ENCODE measurements around the gene CDK5RAP1. TPM values are rescaled to one million over a fixed set of nuclear protein-coding genes. Genes with fewer than 3 reads are reported as not detected.
"Not testable (repeated sequence)": the region's sequence is repeated elsewhere in the genome, so short reads cannot be mapped to it uniquely, and the experiment has no call there.

Gene CDK5RAP1
- total RNA-seq, 1 experiment from 2014 or later: 39.8 TPM

- no peaks in the 10 kb centered on the region for H3K27me3 ChIP-seq
- H3K9me3 ChIP-seq (replicated peaks): no peaks in the 10 kb centered on the region
- H3K4me3 ChIP-seq: no peak overlapping the region
- no peak for DNase-seq
- H3K36me3 ChIP-seq: no peaks in the 10 kb centered on the region; the same call in 1 of the 2 replicates
- H3K4me1 ChIP-seq: no peaks in the 10 kb centered on the region
- H3K27ac ChIP-seq: no peak overlapping the region
Observed at GRCh38 chr20:33433465-33434234, 32.3 kb upstream of the CDK5RAP1 start.

- DNase-seq: no peak
- no peak overlapping the region for H3K27ac ChIP-seq
- H3K4me3 ChIP-seq: no peak overlapping the region
- no peaks in the 10 kb centered on the region for H3K9me3 ChIP-seq (replicated peaks)
- no peaks in the 10 kb centered on the region for H3K4me1 ChIP-seq
- H3K36me3 ChIP-seq: no peaks in the 10 kb centered on the region; the same call in 1 of the 2 replicates
- H3K27me3 ChIP-seq: no peaks in the 10 kb centered on the region
Observed at GRCh38 chr20:33431797-33432381, 30.6 kb upstream of the CDK5RAP1 start.

- peaks cover 12% of the 10 kb centered on the region for H3K4me1 ChIP-seq
Observed at GRCh38 chr20:33423875-33424274, 22.6 kb upstream of the CDK5RAP1 start.

GRCh38 chr20:33423141-33423834 is 22.0 kb upstream of the CDK5RAP1 start:
- Histone ChIP-seq H3K4me1 (peaks cover 12% of the 10 kb centered on the region), H3K36me3 (no peaks in the 10 kb centered on the region), H3K27me3 (no peaks in the 10 kb centered on the region), H3K4me3 (no peak overlapping the region), H3K9me3 (replicated peaks) (no peaks in the 10 kb centered on the region), H3K27ac (peak overlapping the region; percentile 59)
- peak; percentile 71 to 80 for DNase-seq

More at GRCh38 chr20:33423875-33424274, 22.6 kb upstream of the CDK5RAP1 start:
- H3K27ac ChIP-seq: peak overlapping the region; percentile 59
- H3K4me3 ChIP-seq; DNase-seq; H3K36me3 ChIP-seq; H3K9me3 ChIP-seq (replicated peaks); H3K27me3 ChIP-seq: not testable (repeated sequence)

- no peaks in the 10 kb centered on the region for H3K36me3 ChIP-seq
- H3K27me3 ChIP-seq: no peaks in the 10 kb centered on the region
- H3K4me1 ChIP-seq: peaks cover 12% of the 10 kb centered on the region
- no peak overlapping the region for H3K4me3 ChIP-seq
- no peak overlapping the region for H3K27ac ChIP-seq
- DNase-seq: no peak
- H3K9me3 ChIP-seq (replicated peaks): no peaks in the 10 kb centered on the region
Observed at GRCh38 chr20:33419140-33419974, 18.0 kb upstream of the CDK5RAP1 start.

- H3K4me1 ChIP-seq: peaks cover 3% of the 10 kb centered on the region; the same call in 1 of the 2 replicates
- H3K27me3 ChIP-seq: no peaks in the 10 kb centered on the region
- no peak overlapping the region for H3K27ac ChIP-seq
- H3K36me3 ChIP-seq: no peaks in the 10 kb centered on the region
- no peak for DNase-seq
- no peak overlapping the region for H3K4me3 ChIP-seq
- H3K9me3 ChIP-seq (replicated peaks): no peaks in the 10 kb centered on the region
Observed at GRCh38 chr20:33418033-33418432, 16.7 kb upstream of the CDK5RAP1 start.

- Histone ChIP-seq H3K4me1 (no peaks in the 10 kb centered on the region), H3K27me3 (no peaks in the 10 kb centered on the region), H3K36me3 (no peaks in the 10 kb centered on the region), H3K9me3 (replicated peaks) (no peaks in the 10 kb centered on the region), H3K4me3 (no peak overlapping the region), H3K27ac (no peak overlapping the region)
- DNase-seq: peak; percentile 29 to 53
Observed at GRCh38 chr20:33415948-33416347, 14.6 kb upstream of the CDK5RAP1 start.

GRCh38 chr20:33412484-33412838 is 11.1 kb upstream of the CDK5RAP1 start:
- DNase-seq: no peak
- Histone ChIP-seq H3K9me3 (replicated peaks) (no peaks in the 10 kb centered on the region), H3K4me1 (no peaks in the 10 kb centered on the region), H3K27me3 (no peaks in the 10 kb centered on the region), H3K27ac (no peak overlapping the region), H3K36me3 (peaks cover 1% of the 10 kb centered on the region; the same call in 1 of the 2 replicates), H3K4me3 (no peak overlapping the region)

GRCh38 chr20:33411711-33412483 is 10.6 kb upstream of the CDK5RAP1 start:
- Histone ChIP-seq H3K27ac (no peak overlapping the region), H3K4me1 (no peaks in the 10 kb centered on the region), H3K9me3 (replicated peaks) (no peaks in the 10 kb centered on the region), H3K36me3 (peaks cover 5% of the 10 kb centered on the region; the same call in 1 of the 2 replicates), H3K27me3 (no peaks in the 10 kb centered on the region), H3K4me3 (no peak overlapping the region)
- no peak for DNase-seq

GRCh38 chr20:33411242-33411641 is 9.9 kb upstream of the CDK5RAP1 start:
- peaks cover 5% of the 10 kb centered on the region; the same call in 1 of the 2 replicates for H3K36me3 ChIP-seq
- no peak overlapping the region for H3K4me3 ChIP-seq
- H3K9me3 ChIP-seq (replicated peaks): no peaks in the 10 kb centered on the region
- H3K27ac ChIP-seq: no peak overlapping the region
- H3K27me3 ChIP-seq: no peaks in the 10 kb centered on the region
- no peak for DNase-seq
- no peaks in the 10 kb centered on the region for H3K4me1 ChIP-seq

GRCh38 chr20:33410081-33410742 is 8.9 kb upstream of the CDK5RAP1 start:
- no peak for DNase-seq
- Histone ChIP-seq H3K27ac (no peak overlapping the region), H3K27me3 (no peaks in the 10 kb centered on the region), H3K4me3 (no peak overlapping the region), H3K36me3 (peaks cover 5% of the 10 kb centered on the region; the same call in 1 of the 2 replicates), H3K9me3 (replicated peaks) (no peaks in the 10 kb centered on the region), H3K4me1 (no peaks in the 10 kb centered on the region)

GRCh38 chr20:33408716-33409654 is 7.7 kb upstream of the CDK5RAP1 start:
- H3K27ac ChIP-seq: no peak overlapping the region
- H3K36me3 ChIP-seq: peaks cover 5% of the 10 kb centered on the region; the same call in 1 of the 2 replicates
- no peaks in the 10 kb centered on the region for H3K27me3 ChIP-seq
- no peak for DNase-seq
- H3K9me3 ChIP-seq (replicated peaks): no peaks in the 10 kb centered on the region
- H3K4me1 ChIP-seq: no peaks in the 10 kb centered on the region
- H3K4me3 ChIP-seq: no peak overlapping the region
